ENCODE results near the gene B4GALT5.

Gene B4GALT5

DNA sequence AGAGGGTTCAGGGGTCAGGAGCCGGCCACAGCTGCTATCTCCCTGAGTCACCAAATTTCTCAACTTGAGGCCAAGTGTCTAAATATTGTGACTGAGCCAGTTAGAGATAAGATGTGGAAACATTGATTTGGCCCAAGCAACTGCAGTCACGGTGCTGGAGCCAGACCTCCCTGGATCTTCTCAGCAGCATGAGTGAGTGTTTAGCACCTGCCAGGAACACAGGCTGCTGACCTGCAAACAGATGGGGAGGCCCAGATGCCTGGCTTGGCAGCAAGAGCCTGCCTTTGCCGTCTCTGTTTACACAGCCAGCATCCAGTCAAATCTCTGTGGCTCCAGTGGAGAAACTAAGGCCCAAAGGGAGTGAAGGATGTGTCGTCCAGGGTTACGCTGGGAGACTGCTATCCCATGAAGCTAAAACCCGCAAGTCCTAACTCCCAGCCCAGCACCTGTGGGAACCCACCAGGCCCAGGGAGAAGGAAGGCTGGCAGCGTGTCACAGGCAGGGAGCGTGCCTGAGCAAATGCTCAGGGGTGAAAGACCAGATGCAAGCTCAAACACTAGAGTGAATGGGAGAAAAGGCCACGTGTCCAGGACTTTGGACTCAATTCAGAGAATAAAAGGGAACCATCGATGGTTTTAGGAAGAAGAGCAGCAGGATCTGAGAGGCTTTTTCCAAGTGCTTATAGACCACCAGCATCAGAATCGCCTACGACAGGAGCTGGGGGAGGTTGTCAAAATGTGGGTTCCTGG lies 129.8 kb downstream of the B4GALT5 start:
- DNase-seq (ENCODE audit: low read depth) = peak; percentile 91

DNA sequence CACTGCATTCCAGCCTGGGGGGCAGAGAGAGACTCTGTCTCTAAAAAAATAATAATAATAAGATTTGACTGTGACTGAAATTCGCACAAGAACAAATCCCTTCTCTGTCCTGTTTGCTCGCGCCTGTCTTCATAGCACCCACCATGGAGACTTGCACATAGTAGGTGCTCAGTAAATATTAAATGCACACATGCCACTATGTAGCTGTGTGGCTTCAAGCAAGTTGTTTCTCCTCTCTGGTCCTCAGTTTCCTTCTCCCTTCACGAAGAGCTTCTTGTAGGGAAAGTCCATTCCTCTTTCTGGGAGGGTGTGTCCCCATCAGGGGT lies 130.4 kb downstream of the B4GALT5 start:
- DNase-seq (ENCODE audit: low read depth) = no peak
